ENCODE results near the gene MAPK13.

DNA sequence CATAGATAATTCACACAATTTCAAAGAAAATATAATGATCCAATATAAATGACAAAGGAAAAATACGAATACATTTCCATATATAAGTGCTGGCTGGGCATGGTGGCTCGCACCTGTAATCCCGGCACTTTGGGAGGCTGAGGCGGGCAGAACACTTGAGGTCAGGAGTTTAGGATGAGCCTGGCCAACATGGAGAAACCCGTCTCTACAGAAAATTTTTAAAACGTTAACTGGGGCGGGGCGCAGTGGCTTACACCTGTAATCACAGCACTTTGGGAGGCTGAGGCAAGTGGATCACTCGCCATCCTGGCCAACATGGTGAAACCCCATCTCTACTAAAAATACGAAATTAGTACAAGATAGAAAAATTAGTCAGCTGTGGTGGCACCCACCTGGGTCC lies 14.9 kb upstream of the MAPK13 start:
- TF ChIP-seq, protein P1, sequence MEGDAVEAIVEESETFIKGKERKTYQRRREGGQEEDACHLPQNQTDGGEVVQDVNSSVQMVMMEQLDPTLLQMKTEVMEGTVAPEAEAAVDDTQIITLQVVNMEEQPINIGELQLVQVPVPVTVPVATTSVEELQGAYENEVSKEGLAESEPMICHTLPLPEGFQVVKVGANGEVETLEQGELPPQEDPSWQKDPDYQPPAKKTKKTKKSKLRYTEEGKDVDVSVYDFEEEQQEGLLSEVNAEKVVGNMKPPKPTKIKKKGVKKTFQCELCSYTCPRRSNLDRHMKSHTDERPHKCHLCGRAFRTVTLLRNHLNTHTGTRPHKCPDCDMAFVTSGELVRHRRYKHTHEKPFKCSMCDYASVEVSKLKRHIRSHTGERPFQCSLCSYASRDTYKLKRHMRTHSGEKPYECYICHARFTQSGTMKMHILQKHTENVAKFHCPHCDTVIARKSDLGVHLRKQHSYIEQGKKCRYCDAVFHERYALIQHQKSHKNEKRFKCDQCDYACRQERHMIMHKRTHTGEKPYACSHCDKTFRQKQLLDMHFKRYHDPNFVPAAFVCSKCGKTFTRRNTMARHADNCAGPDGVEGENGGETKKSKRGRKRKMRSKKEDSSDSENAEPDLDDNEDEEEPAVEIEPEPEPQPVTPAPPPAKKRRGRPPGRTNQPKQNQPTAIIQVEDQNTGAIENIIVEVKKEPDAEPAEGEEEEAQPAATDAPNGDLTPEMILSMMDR (IDR thresholded peaks at IDR 0.05): no peak
- no peak for TF ChIP-seq POLR2A (IDR thresholded peaks at IDR 0.05)

All from esophagus squamous epithelium (tissue), 4 donors.